ENCODE measurements around the gene OLFM1.

OLFM1 gene

DNA sequence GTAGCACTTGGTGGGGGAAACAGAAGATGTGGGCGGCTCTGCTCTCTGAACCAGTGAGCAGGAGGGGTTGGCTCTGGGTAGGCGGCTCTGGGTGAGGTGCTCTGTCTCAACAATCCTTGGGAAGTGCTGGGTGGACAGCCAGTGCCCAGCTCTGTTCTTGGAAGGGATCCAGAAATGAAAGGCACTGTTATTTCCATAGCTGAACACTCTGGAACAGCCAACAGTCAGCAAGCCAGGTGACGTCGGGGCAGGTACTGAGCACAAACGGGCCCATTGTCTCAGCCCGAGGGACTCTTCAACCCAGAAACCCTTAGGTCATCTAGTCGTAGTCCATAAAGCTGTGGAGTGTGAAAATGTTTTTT is 36.3 kb downstream of the OLFM1 start:
- no peak for FAIRE-seq

DNA sequence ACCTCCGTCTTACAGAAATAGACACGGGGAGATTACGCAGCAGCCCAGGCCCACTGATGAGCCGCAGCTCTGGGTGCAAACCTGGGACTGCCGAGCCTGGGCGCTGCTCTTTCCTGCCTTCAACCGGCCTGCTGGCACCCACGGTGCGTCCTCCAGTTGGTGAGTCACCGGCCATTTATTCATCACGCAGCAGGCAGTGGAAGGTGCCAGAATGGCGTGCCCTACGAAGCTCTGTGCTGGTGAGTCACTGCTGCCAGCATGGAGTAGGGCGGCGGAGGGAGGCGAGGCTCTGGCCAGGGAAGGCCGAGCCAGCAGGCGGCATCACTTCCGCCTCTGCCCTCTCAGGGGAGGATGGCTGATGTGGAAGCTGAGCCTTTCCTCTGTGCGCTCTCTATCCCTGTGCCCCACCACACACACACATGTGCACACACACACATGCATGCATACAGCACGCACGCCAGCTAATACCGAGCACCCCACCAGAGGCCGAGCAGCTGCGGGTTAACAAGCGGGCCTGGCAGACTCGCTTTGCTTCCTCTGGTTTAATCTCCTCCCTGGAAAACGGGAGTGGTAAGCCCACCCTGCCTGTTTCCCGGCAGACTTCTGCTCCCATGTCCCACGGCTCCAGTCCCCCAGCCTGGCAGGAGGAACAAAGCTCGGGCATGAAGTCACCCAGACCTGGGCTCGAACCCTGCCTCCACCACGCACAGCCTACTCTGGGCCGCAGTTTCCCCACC is 39.2 kb downstream of the OLFM1 start:
- DNase-seq (ENCODE audit: insufficient read length, low spot score): peak; percentile 96
- TF ChIP-seq POLR2A (IDR thresholded peaks at IDR 0.05; ENCODE audit: low read depth, low read length): no peak
- FAIRE-seq: peak; percentile 75

More for the DNA sequence above, 36.3 kb downstream of the OLFM1 start:
- DNase-seq (ENCODE audit: insufficient read length, low spot score): no peak
- no peak for TF ChIP-seq POLR2A (IDR thresholded peaks at IDR 0.05; ENCODE audit: low read depth, low read length)

DNA sequence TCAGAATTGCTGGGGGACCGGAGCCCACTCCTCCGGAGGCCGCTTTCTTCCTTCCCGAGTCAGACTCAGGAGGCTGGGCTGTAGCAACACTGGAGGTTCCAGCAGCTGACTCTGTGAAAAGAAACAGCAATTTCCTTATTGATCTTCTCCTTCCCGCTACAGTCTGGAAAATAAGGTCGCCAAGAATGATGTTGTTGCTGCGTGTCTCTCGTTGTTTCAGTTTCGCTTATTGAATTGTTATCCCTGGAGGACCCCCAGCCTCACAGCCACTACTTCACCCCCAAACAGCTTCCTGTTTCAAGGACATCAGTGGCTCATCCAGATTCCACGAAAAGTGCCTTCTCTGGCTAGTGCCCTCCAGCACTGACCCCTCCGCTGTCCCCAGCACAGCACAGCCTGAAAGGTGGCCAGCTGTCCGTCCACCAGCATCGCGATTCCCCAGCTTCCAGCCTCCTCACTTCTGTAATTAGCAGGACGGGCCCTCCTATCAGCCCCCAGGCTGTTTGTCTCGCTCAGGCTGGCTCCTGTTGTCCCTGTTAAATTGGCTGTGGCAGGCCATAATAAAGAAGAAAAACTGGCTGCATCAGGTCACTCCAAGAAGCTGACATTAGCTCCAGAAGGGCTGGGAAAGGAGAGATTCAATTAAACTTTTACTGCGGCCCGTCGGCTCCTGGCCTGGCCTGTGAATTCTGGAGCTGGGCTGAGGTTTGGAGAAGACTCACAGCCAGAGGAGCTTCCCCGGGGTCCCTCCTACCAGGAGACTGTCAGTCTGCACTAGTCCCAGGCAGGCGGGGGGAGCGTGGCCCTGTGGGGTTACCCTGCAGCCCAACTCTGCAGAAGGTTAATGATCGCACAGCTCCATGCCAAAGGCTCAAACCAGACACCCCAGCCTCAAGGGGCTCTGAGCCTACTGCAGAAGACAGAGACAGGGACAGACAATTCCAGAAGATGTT is 40.5 kb downstream of the OLFM1 start:
- no peak for FAIRE-seq
- DNase-seq (ENCODE audit: insufficient read length, low spot score): no peak
- no peak for TF ChIP-seq POLR2A (IDR thresholded peaks at IDR 0.05; ENCODE audit: low read depth, low read length)

DNA sequence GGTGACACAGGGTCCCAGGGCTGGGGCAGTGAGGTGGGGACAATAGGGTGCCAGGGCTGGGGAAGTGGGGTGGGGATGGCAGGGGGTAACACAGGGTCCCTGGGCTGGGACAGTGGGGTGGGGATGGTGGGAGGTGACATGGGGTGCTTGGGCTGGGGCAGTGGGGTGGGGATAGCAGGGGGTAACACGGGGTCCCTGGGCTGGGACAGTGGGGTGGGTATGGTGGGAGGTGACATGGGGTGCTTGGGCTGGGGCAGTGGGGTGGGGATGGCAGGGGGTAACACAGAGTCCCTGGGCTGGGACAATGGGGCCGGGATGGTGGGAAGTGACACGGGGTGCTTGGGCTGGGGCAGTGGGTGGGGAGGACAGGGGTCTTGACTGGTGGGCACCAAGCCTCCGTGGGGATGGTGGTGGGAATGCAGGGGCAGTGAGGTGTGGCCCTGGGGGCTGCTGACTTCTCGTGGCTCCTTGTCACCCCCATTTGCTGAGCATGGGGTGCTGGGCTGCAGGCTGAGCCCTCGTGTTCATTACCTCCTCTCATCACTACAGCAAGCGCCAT is 41.7 kb downstream of the OLFM1 start:
- DNase-seq (ENCODE audit: insufficient read length, low spot score): no peak
- FAIRE-seq: no peak
- no peak for TF ChIP-seq POLR2A (IDR thresholded peaks at IDR 0.05; ENCODE audit: low read depth, low read length)

DNA sequence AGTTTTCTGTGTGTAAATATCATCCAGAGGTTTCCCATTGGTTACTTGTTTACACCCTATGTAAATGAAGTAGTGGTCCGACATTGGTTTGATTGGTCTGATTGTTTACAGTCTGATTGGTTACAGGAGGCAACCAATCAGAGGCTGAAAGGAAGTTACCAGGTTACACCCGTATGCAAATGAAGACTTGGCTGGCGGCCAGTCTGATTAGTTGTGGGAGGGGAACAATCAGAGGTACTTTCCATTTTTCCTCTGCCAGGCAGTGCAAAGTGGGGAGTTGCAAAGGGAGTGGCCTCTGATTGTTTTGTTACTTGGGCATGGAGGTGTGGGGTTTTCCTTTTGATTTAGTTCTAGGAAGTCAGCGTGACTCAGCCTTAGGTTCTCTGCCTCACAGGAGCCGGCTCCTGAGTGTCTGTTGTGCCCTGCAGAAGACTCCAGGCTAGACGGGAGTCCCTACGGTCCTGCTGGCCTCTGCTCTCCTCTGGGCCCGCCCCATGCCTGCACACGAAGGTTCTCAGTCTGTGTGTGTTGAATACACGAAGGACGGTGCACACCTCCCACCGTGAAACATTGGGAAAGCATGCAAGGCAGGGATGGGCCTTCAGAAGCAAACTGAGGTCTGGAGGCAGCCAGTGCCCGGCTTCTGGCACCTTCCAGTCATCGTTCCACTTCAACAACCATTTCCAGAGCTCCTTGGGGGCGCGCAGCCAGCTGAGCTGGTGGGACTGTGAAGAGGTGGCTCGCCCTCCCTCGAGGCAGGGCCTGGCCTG is 42.9 kb downstream of the OLFM1 start:
- TF ChIP-seq POLR2A (IDR thresholded peaks at IDR 0.05; ENCODE audit: low read depth, low read length): no peak
- FAIRE-seq: peak; percentile 53
- peak; percentile 54 for DNase-seq (ENCODE audit: insufficient read length, low spot score)

DNA sequence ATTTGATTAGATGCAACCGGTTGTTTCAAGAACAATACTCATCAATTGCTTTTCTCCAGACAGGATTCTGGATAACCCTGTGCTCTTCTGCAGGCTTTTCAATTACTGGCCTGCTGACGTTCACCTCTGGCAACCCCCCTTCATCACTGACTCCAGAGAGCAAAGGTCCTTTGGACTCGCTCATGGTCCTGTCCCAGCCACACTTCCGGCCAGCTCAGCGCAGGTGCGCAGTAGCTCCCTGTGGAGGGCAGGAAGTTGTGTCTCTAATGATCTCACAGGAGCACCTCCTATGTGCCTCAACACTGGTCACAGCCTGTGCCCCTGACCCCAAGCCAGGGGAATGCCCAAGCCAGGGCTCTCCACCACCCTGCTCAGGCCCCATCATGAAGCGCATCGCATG is 44.0 kb downstream of the OLFM1 start:
- DNase-seq (ENCODE audit: insufficient read length, low spot score): no peak
- FAIRE-seq: no peak
- TF ChIP-seq POLR2A (IDR thresholded peaks at IDR 0.05; ENCODE audit: low read depth, low read length): no peak

DNA sequence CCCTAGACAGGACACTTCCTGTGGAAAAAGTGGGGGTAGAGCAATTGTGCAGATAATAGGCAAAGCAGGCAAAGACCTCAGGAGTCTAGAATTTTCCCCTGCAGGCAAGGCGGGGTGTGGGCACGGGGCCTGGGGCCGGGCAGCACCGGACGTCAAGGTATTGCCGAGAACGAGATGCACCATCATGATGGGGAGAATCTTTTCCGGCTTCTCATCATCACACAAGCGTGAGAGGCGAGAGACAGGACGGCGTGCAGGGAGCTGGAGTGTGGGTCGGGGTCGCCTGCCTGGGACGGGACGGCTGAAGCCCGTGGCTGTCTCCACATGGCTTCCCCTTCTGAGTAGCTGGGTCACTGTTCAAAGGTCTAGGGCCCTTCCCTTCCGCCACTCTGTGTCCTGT is 44.5 kb downstream of the OLFM1 start:
- FAIRE-seq: no peak

DNA sequence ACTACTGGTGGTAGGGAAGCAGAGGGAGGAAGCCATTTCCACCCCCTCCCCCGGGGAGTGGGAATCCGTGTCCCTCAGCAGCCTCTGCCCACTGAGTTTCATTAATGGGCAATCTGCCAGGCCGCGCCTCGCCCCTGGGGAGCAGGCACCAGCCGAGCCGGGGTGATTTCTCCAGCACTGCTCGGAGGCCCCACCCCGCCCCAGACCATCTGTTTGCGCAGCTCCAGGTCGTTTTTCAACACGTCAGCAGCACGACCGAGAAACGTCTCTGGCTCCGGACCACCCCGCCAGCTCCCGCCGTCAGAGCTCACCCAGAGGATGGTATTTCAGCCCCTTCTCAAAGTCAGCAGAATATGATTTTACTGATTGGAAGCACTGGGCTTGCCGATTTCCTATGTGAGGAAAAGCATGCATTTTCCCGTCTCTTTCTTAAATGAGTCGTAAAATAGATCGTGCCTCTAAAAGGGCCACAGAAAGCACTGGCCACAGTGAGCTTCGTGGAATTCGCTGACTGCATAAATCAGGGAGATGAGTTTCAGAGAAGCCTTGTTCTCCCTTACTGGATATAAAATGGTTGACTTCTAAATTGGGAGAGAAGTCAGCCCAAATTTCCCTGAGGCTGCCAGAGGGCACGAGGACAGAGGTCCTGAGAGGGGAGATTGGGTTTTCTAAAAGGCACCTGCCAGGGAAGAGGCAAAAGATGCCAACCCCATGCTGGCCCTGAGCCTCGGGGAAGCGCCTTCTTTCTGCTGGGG is 47.0 kb downstream of the OLFM1 start:
- no peak for DNase-seq (ENCODE audit: insufficient read length, low spot score)
- TF ChIP-seq POLR2A (IDR thresholded peaks at IDR 0.05; ENCODE audit: low read depth, low read length): no peak
- no peak for FAIRE-seq

More for the DNA sequence above, 44.5 kb downstream of the OLFM1 start:
- DNase-seq (ENCODE audit: insufficient read length, low spot score): no peak
- no peak for TF ChIP-seq POLR2A (IDR thresholded peaks at IDR 0.05; ENCODE audit: low read depth, low read length)

DNA sequence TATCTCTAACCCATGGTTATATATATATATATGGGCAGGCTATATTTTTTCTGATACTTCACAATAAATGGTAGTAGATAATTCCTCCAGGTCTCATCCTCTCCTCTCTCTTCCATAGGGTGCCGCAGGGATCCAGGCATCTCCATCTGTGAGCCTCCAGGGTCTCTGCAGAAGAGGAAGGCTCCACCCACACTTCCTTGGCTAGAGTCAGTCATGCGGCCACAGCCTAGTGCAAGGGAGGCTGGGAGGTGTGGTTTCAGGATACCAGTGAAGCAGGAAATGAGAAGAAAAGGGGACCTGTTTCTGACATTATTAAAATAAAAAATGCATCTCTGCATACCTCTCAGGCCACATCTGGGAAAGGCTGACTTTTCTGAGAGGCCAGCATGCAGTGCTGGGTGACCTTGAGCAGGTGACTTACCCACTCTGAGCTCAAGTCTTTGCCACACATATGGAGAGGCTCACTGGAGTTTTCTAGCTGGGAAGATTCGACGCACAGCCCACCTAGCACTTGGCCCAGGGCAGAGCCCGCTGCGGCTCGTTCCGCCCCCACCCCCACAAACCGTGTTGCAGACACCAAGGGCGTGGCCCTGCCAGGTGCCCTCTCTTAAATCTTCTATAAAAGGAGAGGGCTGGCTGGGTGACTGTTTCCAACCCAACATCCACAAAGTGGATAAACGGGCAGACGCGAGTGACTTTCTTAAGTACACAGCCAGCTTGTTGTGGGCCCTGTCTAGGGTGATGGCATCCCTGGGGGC is 47.9 kb downstream of the OLFM1 start:
- TF ChIP-seq POLR2A (IDR thresholded peaks at IDR 0.05; ENCODE audit: low read depth, low read length): no peak
- no peak for FAIRE-seq

DNA sequence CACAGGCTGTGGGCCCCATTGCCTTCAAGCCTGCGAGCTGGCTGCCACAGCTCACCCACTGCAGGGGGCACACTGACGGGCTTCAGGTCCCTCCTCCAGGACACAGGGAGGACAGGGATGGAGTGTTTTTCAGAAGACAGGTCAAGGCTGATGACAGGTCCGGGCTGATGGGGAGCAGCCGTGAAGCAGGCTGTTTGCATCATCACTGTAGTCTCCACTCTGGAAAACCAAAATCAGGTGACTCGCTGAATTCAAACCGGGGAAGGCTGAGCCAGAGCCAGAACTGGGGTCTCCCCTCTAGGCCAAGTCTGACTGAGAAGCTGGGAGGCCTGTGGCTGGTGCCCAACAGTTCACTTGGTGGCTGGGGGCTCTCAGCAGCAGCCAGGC is 48.5 kb downstream of the OLFM1 start:
- DNase-seq (ENCODE audit: insufficient read length, low spot score): no peak
- FAIRE-seq: no peak
- TF ChIP-seq POLR2A (IDR thresholded peaks at IDR 0.05; ENCODE audit: low read depth, low read length): no peak

More for the DNA sequence above, 47.9 kb downstream of the OLFM1 start:
- DNase-seq (ENCODE audit: insufficient read length, low spot score): no peak

DNA sequence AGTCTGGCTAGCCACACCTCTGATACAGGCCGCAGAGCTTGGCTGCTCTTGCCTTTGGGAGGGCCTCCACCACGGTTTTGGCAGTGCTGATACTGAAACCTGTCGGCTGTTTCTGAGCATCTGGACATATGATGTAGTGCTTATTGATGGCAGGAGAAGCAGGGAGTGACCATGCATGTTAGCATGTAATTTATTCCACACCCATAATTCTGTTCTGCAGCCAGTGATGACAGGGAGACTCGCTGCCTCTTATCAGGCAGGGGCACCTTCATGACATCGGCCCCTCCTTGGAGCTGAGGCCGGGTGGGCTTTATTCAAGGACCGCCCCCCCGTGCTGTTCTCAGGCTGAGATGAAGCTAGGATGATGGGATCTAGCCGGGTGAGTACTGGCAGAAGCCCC is 49.0 kb downstream of the OLFM1 start:
- DNase-seq (ENCODE audit: insufficient read length, low spot score) (no peak), FAIRE-seq (no peak)
- TF ChIP-seq POLR2A (IDR thresholded peaks at IDR 0.05; ENCODE audit: low read depth, low read length): no peak

Data from H54 (cell line).